ENCODE measurements around the gene GTF2A1.
"Not testable (repeated sequence)": the region's sequence is repeated elsewhere in the genome, so short reads cannot be mapped to it uniquely, and the experiment has no call there.

Gene GTF2A1

GRCh38 chr14:81220830-81221578 is at the start of gene GTF2A1:
Gene GTF2A1, minus strand, starts transcription at chr14:81220959. Its CDS starts 441 bp downstream, at chr14:81220518.
- DNase-seq, result peak; percentile 94 to 95

DNA sequence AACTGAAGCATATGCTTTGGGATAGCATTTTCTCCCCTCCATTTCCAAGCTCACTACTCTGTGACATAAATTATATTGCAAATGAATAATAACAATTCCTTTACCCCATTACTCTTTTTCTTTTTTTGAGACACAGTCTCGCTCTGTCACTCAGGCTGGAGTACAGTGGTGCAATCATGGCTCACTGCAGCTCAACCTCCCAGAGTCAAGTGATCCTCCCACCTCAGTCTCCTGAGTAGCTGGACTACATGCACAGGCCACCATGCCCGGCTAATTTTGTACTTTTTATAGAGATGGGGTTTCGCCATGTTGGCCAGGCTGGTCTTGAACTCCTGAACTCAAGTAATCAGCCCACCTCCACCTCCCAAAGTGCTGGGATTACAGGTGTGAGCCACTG is 49.2 kb upstream of the GTF2A1 start:
- no peak for DNase-seq

- no peak for DNase-seq
These were observed 48.6 kb upstream of the GTF2A1 start for GRCh38 chr14:81269100-81269978.

- DNase-seq, result no peak
These were observed 47.3 kb upstream of the GTF2A1 start for GRCh38 chr14:81268016-81268416.

GRCh38 chr14:81265636-81266169 is 44.9 kb upstream of the GTF2A1 start:
- no peak for DNase-seq

- no peak for DNase-seq
These were observed 43.9 kb upstream of the GTF2A1 start for GRCh38 chr14:81264671-81265070.

DNA sequence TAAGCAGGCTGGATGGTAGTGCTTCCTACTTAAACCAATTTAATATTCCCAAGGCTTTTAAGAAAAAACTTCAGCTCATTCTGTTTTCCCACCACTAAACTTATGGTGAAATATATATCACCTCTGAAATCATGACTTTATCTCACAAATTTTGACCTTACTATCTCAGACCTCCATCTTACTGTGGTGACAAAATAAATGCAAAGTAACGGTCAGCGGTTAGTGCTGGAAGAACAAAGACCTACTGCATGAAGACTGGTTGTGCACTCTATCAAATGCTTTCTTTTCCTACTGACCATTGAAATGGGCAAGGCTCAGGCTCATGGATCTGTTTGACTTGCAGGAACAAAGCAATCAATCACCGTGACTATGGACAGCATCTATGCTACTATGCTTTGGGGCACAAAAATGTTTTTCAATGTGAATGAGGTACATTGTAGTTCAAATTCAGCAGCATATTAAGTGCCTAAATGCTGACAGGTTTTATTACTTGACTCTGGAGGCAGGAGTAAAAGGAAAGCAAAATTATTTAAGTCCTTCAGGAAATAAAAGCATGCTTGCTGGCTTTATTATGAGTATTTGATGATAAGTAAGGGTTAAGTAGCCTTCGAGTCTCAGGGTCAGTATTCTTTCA is 43.1 kb upstream of the GTF2A1 start:
- DNase-seq, result no peak

DNA sequence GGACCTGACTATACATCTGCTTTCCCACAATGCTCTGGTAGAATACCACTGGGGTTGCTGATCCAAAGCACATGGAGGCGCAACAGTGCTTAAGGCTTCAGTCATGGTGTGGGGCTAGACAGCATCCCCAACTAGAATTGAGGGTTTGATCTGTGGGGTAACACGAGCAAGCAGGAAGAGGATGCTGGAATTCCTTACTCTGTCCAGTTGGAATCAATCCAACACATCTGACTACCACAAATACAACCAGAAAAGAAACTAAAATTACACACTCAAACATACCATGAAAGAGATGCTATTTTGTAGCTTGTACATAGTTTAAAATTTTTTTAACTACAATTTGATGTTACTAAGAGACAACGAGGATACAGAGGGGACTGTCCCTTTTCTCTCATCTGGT is 40.4 kb upstream of the GTF2A1 start:
- no peak for DNase-seq

- no peak for DNase-seq
These were observed 40.0 kb upstream of the GTF2A1 start for GRCh38 chr14:81260732-81261131.

- DNase-seq, result no peak
These were observed 35.7 kb upstream of the GTF2A1 start for GRCh38 chr14:81256289-81256960.

- no peak for DNase-seq
These were observed 31.5 kb upstream of the GTF2A1 start for GRCh38 chr14:81252278-81252677.

DNA sequence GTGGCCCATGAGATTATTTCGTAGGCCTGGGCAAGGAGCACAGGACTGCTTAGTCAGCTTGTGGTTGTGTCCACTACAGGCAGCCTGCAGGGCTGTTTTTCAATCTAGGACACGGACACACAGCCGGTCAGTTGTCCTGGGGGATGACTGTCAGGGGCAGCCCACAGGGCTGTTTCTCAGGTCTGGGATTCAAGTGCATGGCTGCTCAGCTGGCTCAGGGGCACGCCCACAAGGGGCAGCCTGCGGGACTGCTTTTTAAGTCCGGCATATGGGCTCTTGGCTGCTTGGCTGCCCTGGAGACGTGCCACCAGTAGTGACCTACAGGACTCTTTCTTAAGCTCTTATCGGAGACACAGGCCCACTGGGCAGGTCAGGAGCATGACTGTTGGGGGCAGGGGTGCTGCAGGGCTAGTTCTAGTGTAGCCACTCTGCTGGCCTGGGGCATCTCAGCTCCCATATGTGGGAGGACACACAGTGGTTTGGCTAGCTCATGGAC is 26.6 kb upstream of the GTF2A1 start:
- no peak for DNase-seq

DNA sequence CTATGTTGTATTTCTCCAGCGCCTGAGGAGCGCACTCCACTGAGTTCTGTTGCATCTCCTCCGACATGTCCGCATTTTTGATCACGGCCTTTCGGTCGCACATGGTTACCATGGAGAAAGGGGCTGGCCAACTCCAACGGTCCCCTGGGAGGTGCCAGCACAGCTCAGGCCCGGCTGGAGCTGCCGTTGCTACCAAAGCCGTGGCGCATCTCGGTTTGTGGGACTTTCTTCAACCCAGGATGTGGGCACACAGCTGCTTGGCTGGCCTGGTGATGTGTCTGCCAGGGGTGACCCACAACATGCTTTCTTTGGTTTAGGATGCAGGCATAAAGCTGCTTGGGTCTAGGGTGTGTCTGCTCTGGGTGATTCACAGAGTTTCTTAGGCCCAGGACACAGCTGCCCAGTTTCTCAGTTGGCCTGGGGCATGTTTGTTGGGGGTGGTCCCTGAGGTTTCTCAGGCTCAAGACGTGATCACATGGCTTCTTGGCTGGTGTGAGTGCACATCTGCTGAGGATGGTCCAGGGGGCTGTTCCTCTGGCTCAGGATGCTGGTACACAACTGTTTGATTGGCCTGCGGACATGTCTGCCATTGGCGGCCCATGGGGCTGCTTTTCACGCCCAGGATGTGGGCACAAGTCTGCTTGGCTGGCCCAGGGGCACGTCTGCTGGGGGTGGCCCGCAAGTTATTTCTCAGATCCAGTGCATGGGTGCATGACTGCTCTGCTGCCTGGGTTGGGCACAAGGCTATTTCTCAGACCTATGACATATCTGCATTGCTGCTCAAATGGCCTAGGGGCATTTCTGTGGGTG is 25.9 kb upstream of the GTF2A1 start:
- no peak for DNase-seq

- DNase-seq, result no peak
These were observed 25.0 kb upstream of the GTF2A1 start for GRCh38 chr14:81245771-81246170.

GRCh38 chr14:81244431-81244830 is 23.7 kb upstream of the GTF2A1 start:
- DNase-seq, result not testable (repeated sequence)

DNA sequence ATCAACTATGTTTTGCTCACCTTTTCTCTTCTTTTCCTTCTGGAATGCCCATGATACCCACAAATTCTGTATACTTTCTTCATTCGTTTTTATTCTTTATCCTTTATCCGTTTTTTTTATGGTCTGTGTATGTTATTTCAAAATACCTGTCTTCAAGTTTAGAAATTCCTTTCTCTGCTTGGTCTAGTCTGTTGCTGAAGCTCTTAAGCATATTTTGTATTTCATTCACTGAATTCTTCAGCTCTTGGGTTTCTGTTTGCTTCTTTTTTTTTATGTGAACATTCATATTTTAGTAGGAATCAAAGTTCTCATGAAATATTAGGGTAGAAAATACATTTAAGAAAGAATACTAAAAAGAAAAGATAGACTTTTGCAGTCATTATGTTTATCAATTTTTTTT is 22.7 kb upstream of the GTF2A1 start:
- DNase-seq, result no peak

DNA sequence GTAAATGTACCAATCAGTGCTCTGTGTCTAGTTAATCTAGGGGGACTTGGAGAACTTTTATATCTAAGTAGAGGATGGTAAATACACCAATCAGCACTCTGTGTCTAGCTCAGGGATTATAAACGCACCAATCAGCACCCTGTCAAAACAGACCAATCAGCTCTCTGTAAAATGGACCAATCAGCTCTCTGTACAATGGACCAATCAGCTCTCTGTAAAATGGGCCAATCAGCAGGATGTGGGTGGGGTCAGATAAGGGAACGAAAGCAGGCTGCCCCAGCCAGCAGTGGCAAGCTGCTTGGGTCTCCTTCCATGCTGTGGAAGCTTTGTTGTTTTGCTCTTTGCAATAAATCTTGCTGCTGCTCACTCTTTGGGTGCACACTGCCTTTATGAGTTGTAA is 16.1 kb upstream of the GTF2A1 start:
- not testable (repeated sequence) for DNase-seq

GRCh38 chr14:81236138-81236537 is 15.4 kb upstream of the GTF2A1 start:
- DNase-seq, result no peak

DNA sequence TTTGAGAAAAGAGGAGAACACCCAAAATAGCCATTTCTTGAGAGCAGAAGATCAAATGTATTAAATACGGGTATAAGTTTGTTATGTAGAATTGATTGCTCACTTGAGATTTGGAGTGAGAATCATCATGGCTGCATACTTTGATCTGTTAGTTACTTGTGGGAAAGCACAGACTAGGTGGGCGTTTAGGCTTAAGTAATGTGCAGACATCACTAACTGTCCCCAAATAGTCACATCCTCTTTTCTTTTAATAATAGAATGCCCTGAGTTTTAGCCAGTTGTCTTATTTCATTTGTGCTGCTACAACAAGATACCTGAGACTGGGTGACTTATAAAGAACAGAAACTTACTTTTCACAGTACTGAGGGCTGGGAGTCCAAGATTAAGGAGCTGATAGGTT is 14.3 kb upstream of the GTF2A1 start:
- DNase-seq, result no peak

DNA sequence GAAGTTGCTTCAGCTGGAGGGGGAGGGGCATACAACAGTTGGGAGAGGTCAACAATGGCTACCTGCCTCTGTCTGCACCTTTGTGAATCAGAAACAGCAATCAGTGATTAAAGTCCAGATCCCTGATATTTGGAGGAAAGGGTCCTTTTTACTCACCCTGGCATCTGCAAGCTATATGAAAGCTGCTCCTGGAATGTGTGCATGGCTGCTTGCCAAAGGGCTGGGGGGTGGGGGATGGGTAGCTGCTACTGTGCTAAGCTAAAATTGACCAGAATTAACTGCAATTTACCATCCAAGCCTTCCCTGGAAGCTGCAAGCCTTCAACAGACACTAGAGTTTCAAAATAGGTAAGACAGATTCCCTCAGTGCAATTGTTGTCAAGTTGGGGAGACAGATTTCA is 13.5 kb upstream of the GTF2A1 start:
- DNase-seq, result no peak

DNA sequence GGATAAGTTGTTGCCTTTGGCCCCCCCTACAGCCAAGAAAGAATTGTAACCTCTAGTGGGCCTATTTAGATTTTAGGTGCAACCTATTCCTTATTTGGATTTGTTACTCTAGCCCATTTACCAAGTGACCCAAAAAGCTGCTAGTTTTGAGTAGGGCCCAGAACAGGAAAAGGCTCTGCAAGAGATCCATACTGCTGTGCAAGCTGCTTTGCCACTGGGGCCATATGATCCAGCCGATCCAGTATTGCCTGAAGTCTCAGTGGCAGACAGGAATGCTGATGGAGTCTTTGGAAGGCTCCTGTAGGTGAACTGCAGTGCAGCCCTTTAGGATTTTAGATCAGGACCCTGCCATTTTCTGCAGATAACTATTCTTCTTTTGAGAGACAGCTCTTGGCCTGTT is 12.9 kb upstream of the GTF2A1 start:
- DNase-seq, result no peak

- DNase-seq, result no peak
These were observed 10.8 kb upstream of the GTF2A1 start for GRCh38 chr14:81231540-81231939.

Measured in activated T-cell treated with anti-CD3 and anti-CD28 coated beads, Interleukin-2, amount 50 U/mL, for 48 hours (primary cell).